Left hindlimb (tissue), 1 donor: ENCODE results near the gene ANKRD39.

ENCODE experiments used
- DNase-seq: peaks from one replicate; pipeline ENCODE4 v3.0.0-alpha.2; 2018

The ANKRD39 gene

DNA sequence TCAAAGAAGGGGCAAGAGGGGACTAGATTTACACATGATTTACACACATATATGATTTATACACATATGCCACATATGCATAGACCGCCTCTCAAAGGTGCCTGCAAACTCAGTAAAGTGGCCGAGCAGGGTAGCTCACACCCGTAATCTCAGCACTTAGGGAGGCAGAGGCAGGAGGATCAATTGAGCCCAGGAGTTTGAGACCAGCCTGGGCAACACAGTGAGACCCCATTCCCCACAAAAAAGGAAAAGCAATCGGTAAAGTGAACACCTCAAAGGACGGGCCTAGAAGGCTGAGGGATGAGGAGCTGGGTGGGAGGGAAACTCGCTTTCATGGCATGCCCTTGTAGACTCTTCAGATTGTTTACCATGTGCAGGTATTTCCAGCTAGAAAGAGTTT is 5.1 kb downstream of the ANKRD39 start:
- no peak for DNase-seq

DNA sequence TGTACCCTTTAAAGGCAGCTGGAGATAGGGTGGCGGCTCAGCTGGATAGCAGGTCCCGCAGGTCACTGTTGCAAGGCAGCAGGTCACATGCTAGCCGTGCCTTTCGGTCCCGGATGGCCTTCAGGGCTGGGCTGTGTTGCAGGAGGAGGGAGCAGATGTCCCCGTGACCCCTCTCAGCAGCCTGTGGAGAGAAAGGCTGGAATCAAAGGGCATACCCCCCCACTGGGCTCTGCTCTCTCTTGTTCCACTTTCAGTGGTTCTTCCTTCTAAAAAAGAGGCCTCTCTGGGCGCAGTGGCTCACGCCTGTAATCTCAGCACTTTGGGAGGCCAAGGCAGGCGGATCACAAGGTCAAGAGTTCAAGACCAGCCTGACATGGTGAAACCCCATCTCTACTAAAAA is 9.6 kb downstream of the ANKRD39 start:
- DNase-seq: no peak

DNA sequence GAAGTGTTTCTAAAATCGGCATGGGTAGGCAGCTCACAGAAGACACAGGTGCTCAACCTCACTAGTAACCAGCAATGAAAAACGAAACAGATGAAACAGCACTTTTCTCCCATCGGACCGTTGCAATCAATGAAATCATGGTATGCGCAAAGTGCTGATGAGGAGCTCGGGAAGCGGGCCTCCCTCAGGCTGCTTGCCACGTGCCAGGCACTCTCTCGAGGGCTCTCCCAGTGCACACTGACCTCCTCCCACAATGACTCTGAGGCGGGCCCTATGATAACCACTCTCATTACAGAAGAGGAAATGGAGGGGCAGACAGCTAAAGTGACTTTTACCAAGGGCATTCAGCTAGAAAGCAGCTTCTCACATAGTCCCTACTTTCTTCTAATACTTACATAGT is 10.2 kb downstream of the ANKRD39 start:
- DNase-seq: no peak

GRCh38 chr2:96846825-96847224 is 11.0 kb downstream of the ANKRD39 start:
- DNase-seq: peak; percentile 7

GRCh38 chr2:96844405-96844808 is 13.4 kb downstream of the ANKRD39 start:
- DNase-seq: peak; percentile 14

DNA sequence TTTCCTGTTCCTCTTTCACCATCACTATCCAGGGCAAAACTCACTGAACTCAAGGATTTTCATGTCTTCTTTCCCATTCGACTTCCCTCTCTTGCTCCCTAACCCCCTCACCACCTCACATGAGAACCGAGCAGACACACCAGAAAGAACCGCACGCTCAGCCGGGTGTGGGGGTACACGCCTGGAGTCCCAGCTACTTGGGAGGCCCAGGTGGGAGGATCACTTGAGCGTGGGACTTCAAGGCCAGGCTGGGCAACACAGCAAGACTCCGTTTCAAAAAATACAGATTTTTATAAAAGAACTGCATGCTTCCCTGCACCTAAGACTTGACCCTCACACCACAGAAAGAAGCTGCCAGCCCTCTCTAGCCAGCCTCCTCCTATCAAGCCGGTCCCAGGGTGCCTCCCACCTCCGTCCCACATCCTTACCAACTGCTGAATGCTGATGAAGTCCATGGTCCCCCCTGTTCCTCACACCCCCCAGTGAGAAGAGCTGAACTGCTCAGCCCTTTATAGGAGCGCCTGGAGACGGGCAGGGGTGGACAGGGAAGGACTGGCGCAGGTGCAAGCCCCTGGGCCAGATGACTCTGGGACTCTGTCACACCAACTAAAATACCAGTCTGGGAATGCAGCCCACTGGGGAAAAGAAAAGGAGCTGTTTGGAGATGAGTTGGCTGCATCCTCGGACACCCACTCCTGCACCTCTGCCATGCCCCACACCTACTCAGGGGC is 14.1 kb downstream of the ANKRD39 start, which contains the start of gene ANKRD23:
TSS of gene ANKRD23 (minus strand) at position 484 of the 731 bp plus-strand sequence. CDS start at position 455, 29 bp downstream.
- DNase-seq: peak; percentile 39

DNA sequence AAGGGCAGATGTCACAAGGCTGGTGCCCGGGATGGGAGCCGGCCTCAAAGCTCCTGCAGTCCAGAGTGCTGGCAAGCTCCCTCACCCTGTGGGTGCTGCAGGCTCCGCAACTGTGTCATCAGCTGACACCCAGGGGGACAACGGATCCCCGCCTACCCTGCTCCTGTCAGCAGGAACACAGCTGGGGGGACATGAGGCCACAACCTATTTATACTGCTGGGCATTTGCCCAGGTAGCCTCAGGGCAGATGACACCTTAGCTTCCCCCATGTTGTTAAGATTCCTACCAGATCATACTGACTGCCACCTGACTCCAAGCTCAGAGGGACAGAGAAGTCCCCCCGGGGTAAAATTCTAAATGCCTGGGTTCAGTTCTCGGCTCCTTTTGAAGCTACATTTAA is 15.2 kb downstream of the ANKRD39 start:
- DNase-seq: peak; percentile 30

DNA sequence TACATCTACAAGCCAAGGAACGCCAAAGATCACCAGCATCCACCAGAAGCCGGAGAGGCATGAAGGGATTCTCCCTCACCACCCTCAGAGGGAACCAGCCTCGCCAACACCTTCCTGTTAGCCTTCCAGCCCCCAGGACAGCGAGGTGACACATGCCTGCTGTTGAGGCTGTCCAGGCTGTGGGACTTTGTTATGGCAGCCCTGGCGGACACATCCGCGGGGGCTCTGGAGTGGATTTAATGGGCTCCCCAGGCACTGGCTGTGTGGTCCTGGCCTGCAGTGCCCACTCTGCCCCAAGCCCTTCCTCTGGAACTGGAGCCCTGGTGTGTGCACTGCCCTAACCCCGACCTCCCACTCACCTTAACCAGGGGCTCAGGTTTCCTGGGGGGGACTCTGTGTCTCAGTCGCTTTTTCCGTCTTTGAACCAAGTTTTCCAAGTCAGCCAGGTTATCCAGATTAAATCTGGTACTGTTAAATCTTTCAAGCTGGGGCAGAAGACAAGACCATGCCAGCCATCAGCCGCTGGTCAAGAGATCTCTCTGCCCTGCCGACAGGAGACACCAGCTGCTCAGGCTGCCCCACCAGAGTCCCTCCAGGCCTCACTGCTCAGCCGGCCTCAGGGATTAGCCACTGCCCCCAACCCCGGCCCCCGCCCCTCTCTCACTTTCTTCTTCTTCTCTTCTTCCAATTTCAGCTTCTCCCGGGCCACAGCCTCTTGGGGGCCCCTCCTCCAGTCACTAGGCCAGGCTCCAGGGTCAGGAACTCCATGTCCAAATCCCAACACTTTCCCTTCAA is 15.9 kb downstream of the ANKRD39 start:
- DNase-seq: peak; percentile 28

- DNase-seq: peak; percentile 36
These were observed 17.7 kb downstream of the ANKRD39 start for GRCh38 chr2:96839875-96840850.

DNA sequence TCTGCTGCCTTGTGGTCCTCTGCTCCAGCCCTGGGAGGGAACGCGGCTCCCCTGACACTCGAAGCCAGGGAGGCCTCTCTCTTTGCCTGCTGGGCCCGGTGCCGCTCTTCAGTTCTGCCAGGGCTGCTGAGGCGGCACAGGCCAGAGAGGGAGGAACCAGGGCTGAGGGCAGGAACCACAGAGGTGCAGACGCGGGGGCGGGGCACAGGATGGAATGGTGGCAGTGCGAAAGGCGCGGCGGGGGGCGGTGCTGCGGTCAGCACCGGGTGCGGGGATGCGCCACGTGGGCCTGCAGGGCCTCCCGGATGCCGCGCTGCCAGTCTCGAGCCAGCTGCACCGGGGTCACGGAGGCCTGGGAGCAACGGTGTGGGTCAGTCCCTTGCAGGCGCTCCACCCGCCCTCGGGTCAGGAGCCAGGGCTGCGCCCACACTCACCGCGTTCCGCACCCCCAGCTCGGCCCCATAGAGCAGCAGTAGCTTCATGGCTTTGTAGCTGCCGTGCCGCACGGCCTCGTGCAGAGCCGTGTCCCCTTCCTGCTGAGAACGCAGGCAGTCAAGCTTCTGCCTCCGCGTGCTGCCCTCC is 18.4 kb downstream of the ANKRD39 start:
- peak; percentile 69 for DNase-seq

- peak; percentile 26 for DNase-seq
These were observed 19.2 kb downstream of the ANKRD39 start for GRCh38 chr2:96838345-96839292.

- DNase-seq: no peak
These were observed 20.2 kb downstream of the ANKRD39 start for GRCh38 chr2:96837575-96837974.

DNA sequence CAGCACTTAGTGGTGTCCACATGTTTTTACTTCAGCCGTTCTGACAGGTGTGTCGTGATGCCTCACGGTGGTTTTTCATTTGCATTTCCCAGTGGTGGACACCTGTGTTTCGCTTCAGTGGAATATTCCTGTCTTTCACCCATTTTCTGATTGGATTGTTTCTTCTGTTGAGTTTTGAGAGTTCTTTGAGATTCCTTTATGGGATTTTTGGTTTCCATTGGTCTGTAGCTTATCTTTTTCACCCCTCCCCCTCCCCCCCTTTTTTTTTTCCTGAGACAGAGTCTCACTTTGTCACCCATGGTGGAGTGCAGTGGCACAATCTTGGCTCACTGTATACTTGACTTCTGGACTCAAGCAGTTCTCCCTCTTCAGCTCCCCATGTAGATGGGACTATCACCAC is 22.0 kb downstream of the ANKRD39 start:
- DNase-seq: no peak

- peak; percentile 69 for DNase-seq
These were observed 24.9 kb downstream of the ANKRD39 start for GRCh38 chr2:96832754-96833507.

DNA sequence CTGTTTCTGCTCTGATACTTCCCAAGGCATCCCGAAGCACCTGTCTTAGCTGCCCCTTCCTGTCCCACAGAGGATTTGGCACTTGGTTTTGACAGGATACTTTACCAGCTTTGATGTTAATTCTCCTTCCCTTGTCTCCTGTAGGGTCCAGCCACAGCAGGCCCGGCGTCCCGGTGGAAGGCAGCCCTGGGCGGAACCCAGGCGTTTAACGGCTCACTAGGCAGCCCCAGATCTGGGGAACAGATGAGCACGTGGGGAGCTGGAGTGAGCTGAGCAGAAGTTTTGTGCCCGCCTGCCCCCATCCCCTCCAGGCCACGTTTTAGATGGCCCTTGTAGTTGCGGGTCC is 25.4 kb downstream of the ANKRD39 start:
- DNase-seq: no peak

GRCh38 chr2:96831679-96832078 is 26.1 kb downstream of the ANKRD39 start:
- DNase-seq: no peak

DNA sequence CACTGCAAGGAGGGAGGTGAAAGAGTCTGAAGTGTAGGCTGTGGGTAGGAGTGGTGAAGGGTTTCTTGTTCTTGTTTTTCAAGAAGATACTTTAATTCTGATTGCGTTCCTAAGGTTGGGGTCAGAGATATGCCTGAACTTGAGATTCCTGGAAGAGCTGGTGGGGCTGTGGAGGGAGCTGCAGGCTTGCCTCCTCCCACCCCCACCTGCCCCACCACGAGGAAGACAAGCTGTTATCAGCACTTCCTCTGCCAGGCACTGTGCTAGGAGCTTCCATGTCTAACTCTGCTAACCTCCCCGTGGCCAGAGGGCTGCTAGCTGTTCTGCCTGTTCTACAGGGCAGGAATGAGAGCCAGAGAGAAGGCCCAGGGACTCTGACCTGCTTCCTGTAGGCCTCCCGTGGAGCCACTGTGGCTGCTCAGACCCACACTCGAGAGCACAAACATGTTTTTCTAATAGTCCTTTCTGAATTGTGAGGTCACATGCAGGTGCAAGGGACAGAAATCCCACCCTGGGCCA is 27.7 kb downstream of the ANKRD39 start:
- DNase-seq: no peak

- DNase-seq: no peak
These were observed 28.9 kb downstream of the ANKRD39 start for GRCh38 chr2:96828874-96829273.

DNA sequence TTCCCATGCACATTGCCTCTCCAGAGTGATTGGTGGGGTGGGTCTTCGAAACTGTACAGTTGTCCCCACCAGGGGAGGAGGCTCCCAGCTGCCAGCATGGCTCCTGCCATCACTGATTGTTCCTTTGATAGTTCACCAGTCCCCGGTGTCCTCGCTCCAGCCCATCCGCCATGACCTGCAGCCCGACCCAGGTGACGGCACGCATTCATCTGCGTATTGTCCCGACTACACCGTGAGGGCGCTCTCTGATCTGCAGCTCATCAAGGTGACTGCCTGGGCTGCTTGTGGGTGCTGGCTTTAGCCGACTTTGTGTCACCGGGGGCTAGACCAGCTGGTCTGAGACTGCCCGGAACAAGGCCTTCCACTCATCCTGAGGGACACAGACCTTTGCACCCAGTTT is 29.4 kb downstream of the ANKRD39 start:
- DNase-seq: no peak

DNA sequence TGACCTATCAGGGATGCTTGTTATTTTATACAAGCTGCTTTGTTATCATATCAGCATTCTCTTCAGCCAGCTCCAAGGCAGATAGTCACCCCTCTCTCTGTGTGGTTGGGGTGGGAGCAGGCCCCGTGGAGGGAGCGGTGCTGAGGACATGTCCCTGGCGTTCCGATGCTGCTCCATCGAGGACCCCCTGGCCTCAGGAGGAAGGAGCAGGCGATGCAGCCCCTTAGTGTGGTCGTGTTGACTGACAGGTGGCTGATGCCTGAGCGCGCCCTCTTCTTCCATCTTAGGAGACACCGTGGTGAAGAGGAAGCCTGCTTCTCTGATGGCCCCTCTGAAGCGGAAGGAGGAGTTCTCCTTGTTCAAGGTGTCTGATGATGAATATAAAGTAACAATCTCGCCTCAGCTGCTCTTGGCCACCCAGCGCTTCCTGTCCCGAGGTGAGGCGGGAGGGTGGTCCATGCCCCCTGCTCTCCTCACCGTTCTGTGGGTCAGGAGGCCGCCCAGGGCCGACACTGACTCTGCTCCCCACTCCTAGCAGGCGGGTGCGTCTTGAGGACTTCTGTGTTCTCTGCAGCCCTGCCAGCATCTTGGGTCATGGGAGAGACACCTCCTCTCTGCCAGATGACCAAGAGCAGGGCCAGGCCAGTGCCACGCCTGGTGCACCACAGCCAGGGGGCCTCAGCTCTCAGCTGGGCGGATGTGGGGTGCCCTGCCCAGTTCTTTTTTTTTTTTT is 31.1 kb downstream of the ANKRD39 start:
- DNase-seq: no peak
